IPS-18c (cell line): Measurements from ENCODE around the gene SESN3.
"Not testable (repeated sequence)": the region's sequence is repeated elsewhere in the genome, so short reads cannot be mapped to it uniquely, and the experiment has no call there.

Experiments used
- H3K4me3 ChIP-seq: 2 replicates; pipeline ENCODE4 v1.7.0; 2013; ENCODE audit warnings: low read depth, mild to moderate bottlenecking, low read length, moderate library complexity; ENCODE audit not compliant: insufficient read depth
- H3K9me3 ChIP-seq: one replicate; pipeline ENCODE4 v1.6.1; 2013; ENCODE audit warnings: mild to moderate bottlenecking, low read length, moderate library complexity; ENCODE audit not compliant: control insufficient read depth, insufficient read depth

SESN3 gene

GRCh38 chr11:95230810-95231126 is 234 bp downstream of the SESN3 start:
- H3K4me3 ChIP-seq = peak overlapping the region; percentile 67
- H3K9me3 ChIP-seq = no peaks in the 10 kb centered on the region

DNA sequence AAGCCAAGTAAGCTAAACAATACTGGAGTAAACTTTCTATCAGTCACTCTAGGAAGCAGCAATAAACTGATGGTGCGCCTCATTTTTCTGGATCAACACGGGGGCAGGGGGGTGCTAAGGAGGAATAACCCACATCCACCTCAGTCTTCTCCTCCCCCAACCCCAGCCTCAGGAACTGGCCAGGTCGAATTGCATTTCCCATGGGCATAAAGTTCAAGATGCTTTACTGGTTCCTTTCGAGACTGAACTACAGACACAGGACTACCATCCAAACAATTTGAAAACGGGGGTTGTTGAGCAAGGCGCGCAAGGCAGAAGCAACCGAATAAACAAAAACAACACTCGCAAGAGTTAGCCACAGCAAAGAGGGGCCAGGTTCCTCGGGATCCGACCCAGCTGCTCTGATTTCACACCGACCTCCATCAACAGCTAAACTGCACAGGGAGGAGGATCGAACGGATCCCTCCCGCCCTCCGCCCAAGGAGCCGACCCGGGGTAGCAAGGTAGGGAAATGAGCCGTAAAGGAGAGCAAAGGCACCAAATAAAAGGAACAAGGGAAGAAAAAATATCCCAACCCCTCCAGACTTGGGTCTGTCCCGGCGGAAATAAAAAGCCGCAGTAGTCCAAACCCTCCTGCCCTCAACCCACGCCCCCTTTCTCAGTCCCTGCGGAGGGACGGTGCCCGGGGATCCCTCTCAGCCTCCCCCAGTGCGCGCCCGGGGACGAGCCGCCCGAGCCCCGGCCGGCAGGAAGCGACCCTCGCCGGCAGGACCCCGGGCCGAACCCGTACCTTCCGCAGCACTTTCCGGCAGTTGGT is 801 bp downstream of the SESN3 start:
- Histone ChIP-seq H3K9me3 (no peaks in the 10 kb centered on the region), H3K4me3 (peak overlapping the region; percentile 67)

DNA sequence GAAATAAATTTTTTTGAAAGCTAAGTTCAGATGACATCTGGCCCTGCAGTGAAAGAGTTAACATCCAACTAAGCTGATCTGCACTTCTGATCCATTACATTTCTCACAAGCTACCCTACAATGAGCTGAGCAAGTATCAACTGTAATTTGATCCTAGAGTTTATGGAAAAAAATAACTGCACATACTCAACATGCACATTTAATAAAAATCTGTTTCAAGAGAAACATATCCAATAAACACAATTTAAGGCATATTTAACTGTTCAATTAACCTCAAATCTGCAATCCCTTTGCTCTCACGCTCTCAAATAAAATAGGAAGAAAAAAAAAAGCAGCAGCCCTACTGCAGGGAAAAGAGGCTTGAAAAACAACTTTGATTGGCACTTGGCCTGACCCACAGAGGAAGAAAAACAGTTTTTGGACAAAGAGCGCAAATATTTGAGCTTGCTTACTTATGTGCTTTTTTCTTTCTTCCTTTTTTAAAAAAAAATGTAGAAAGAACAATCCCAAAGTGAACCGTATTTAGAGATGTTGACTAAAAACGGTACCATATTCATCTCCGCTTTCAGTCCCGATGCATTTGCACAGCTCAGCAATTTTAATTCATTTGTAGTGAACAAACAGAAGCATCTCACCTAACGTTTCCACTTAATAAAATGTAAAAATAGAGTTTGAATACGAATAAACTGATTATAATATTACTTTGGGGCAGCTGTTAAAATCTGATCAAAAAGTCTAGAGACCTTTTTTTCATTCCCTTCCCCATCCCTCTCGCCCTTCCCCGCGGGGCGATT is 1.6 kb downstream of the SESN3 start:
- H3K4me3 ChIP-seq = peak overlapping the region; percentile 67
- no peaks in the 10 kb centered on the region for H3K9me3 ChIP-seq

GRCh38 chr11:95228081-95228749 is 2.8 kb downstream of the SESN3 start:
- Histone ChIP-seq H3K9me3 (no peaks in the 10 kb centered on the region), H3K4me3 (no peak overlapping the region)

GRCh38 chr11:95227060-95227459 is 3.9 kb downstream of the SESN3 start:
- not testable (repeated sequence) for H3K9me3 ChIP-seq, H3K4me3 ChIP-seq

DNA sequence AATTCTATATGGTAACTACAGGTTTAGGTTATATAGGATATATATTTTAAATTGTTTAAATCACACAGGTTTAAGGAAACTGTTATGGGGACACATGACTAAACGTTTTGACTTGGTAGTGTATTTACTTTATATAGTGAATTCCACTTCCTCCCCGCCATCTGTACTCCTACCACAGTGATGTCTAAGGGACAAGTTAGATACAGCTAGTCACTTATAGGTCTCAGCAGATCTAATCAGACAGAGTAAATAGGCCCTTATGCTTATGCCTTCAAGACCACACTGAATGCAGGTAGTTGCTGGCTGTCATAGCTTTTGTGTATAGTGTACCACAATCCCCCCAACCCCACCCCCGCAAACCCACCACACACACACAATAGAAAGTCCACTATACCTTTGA is 8.2 kb downstream of the SESN3 start:
- Histone ChIP-seq H3K9me3 (no peaks in the 10 kb centered on the region), H3K4me3 (no peak overlapping the region)

DNA sequence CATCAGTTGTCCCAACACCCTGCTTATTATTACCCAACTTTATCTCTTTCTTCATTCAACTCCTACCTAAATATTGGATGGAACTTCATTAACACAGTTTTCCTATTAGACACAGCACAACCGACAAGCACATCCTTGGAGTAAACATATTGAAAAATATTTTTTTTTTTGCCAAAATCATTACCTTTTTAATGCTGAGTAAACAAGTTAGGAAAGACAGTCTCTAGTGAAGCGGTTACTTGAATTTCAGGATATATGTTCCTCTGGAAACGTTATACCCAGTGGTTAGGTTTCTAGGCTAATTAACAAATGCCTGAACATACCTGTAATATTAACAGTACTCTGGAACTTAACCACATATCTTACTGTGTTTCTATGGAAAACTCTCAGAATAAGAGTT is 11.4 kb downstream of the SESN3 start:
- Histone ChIP-seq H3K9me3 (no peaks in the 10 kb centered on the region), H3K4me3 (no peak overlapping the region)

DNA sequence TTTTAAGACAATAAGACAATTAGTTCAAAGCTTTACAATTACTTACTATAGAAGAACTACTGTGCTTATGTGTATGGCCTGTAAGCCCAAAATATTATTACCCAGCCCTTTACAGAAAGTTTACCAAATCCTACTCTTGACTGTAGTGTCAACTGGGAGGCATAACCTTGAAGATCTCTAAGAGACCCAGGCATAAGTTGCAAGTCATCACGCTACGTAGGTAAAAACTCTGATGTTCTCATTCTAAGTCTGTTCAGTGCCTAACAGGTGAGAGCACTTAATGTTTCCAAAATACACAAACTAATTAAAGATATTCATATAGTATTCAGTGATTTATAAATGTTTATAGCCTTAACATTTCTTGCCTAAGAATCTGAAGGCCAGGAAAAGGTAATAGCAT is 12.9 kb downstream of the SESN3 start:
- Histone ChIP-seq H3K4me3 (no peak overlapping the region), H3K9me3 (no peaks in the 10 kb centered on the region)

DNA sequence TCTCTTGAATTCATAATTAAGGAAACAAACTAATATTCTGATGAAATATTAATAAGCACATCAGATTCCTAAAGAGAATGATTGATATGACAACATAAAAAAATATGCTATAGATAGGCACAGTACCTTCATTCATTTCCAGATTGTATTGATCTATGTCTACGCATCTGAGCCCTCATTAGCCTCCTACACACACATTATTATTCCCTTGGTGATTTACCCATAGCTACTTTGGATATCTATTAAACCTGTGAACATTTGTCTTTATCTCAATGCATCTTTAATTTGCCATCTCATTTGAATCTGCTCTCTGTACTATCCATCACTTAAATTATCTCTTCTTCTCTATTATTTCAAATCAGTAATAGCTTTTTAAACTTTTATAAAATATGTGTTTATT is 18.4 kb downstream of the SESN3 start:
- Histone ChIP-seq H3K4me3 (no peak overlapping the region), H3K9me3 (no peaks in the 10 kb centered on the region)

- H3K9me3 ChIP-seq, H3K4me3 ChIP-seq: not testable (repeated sequence)
Measured at GRCh38 chr11:95209535-95209934, 21.5 kb downstream of the SESN3 start.

GRCh38 chr11:95200781-95201457 is 30.1 kb downstream of the SESN3 start:
- Histone ChIP-seq H3K4me3 (no peak overlapping the region), H3K9me3 (no peaks in the 10 kb centered on the region)

DNA sequence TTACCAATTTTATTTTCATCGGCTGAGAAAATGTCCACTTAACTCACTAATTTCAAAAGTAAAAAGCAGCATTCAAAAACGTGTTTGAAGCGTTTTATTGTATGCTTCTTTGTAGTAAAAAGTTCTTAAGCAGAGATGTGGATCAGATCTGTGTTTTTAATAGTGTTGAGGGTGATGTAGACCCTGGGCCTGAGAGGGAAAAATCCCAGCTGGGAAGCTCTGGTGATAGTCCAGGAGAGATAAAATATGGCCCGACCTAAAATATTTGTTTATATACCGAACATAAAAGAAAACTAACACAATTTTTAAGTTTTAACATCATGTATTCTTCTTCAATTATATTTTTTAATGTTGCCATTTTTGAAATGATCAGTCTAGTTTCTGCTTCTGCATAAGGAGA is 35.2 kb downstream of the SESN3 start:
- H3K9me3 ChIP-seq = no peaks in the 10 kb centered on the region

GRCh38 chr11:95193541-95193940 is 37.5 kb downstream of the SESN3 start:
- no peaks in the 10 kb centered on the region for H3K9me3 ChIP-seq
- no peak overlapping the region for H3K4me3 ChIP-seq

More for the DNA sequence above, 35.2 kb downstream of the SESN3 start:
- H3K4me3 ChIP-seq = no peak overlapping the region

DNA sequence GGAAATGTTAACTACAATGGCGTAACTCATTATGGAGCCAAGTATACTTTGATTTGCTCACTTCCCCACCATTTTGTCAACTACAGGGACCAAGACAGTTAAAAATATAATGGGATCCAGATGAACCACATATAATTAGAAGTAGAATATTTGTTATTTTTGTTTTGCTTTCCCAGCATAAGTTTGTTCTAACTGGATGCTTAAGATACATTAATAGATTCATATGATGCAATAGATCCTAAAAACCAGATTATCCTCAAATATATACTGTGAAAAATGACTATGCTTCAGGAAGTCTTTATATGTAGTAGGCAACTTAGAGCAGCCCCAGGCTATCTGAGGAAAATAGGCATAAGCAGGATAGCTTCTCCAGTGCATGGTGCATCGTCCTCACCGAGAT is 38.3 kb downstream of the SESN3 start:
- Histone ChIP-seq H3K4me3 (no peak overlapping the region), H3K9me3 (no peaks in the 10 kb centered on the region)

DNA sequence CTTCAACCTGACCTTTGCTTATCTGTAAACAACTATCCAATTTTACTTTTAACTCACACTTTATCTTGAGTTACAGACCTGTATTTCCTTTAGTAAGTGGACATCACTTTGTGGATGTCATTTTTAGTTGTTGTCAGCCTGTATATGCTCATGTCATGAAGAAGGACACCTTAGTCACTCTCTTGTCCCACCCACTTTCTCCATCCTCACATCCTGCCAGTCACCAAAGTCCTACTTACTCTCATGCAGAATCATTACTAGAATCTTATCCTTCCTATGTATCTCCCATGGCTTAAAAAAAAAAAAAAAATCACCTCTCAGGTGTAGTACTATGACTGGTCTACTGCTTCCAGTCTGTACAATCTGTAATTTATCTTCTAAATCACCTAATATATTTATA is 43.3 kb downstream of the SESN3 start:
- Histone ChIP-seq H3K9me3 (no peaks in the 10 kb centered on the region), H3K4me3 (no peak overlapping the region)

- no peaks in the 10 kb centered on the region for H3K9me3 ChIP-seq
- H3K4me3 ChIP-seq = no peak overlapping the region
Measured at GRCh38 chr11:95182397-95182796, 48.6 kb downstream of the SESN3 start.

- Histone ChIP-seq H3K4me3 (no peak overlapping the region), H3K9me3 (no peaks in the 10 kb centered on the region)
Measured at GRCh38 chr11:95175818-95176380, 55.1 kb downstream of the SESN3 start.
